SK-N-MC (cell line): ENCODE results near the gene SPATA20.

Experiments
- DNase-seq: peaks from one replicate; pipeline ENCODE4 v3.0.0-alpha.2; 2011; ENCODE audit warnings: low read depth, low spot score
- H3K27ac ChIP-seq: fragments of 200-600 bp; sonication (generic); 2 replicates; pipeline ENCODE4 v1.5.1; 2016; ENCODE audit warnings: mixed run types
- H3K36me3 ChIP-seq: fragments of 200-600 bp; sonication (generic); 2 replicates; pipeline ENCODE4 v1.6.1; 2017; ENCODE audit warnings: antibody characterized with exemption, low read length, mixed read lengths; ENCODE audit not compliant: insufficient read depth
- H3K4me3 ChIP-seq: fragments of 200-600 bp; sonication (generic); 2 replicates; pipeline ENCODE4 v1.5.1; 2016
- H3K9ac ChIP-seq: fragments of 200-600 bp; sonication (generic); 2 replicates; pipeline ENCODE4 v1.8.0; 2017; ENCODE audit warnings: mixed run types, mixed read lengths; ENCODE audit not compliant: insufficient read length
- H3K9me3 ChIP-seq: fragments of 200-600 bp; sonication (generic); 2 replicates; pipeline ENCODE4 v1.6.1; 2017; ENCODE audit warnings: low read depth, mild to moderate bottlenecking, antibody characterized with exemption, low read length, moderate library complexity, mixed read lengths
- EZH2 ChIP-seq: fragments of 200-600 bp; sonication (generic); IDR thresholded peaks from one replicate; pipeline ENCODE4 v1.6.1; 2017; ENCODE audit warnings: antibody characterized with exemption
- FOXP2 ChIP-seq: optimal IDR thresholded peaks from 2 replicates; pipeline ENCODE3; 2011; ENCODE audit warnings: mild to moderate bottlenecking, moderate library complexity; ENCODE audit not compliant: insufficient read depth; ENCODE audit errors: extremely low read length, control extremely low read depth
- POLR2AphosphoS5 ChIP-seq: IDR thresholded peaks from 2 replicates; pipeline ENCODE4 v1.6.1; 2012; ENCODE audit warnings: mild to moderate bottlenecking, low read depth, low read length, borderline replicate concordance

The SPATA20 gene

GRCh38 chr17:50547035-50547735 lies at the start of gene SPATA20:
SPATA20 (plus strand) TSS chr17:50547174; CDS start chr17:50547209, 35 bp downstream.
- Histone ChIP-seq H3K9me3 (no peaks in the 10 kb centered on the region), H3K27ac (no peak within 1 kb of the TSS), H3K36me3 (no peaks in the 10 kb centered on the region), H3K9ac (peak within 1 kb of the TSS; percentile 61), H3K4me3 (peak within 1 kb of the TSS; percentile 79)
- no peak for TF ChIP-seq POLR2AphosphoS5
- no peak for TF ChIP-seq FOXP2
- no peak for TF ChIP-seq EZH2
- no peak for DNase-seq

GRCh38 chr17:50498021-50498874 lies 48.7 kb upstream of the SPATA20 start:
- DNase-seq = no peak
- H3K9me3 ChIP-seq = no peaks in the 10 kb centered on the region
- no peak overlapping the region for H3K9ac ChIP-seq

GRCh38 chr17:50499270-50499669 lies 47.7 kb upstream of the SPATA20 start:
- no peak for DNase-seq
- TF ChIP-seq POLR2AphosphoS5 (no peak), EZH2 (no peak), FOXP2 (no peak)
- Histone ChIP-seq H3K36me3 (no peaks in the 10 kb centered on the region), H3K9me3 (no peaks in the 10 kb centered on the region), H3K27ac (no peak overlapping the region), H3K4me3 (no peak overlapping the region), H3K9ac (no peak overlapping the region)

More at GRCh38 chr17:50498021-50498874, 48.7 kb upstream of the SPATA20 start:
- Histone ChIP-seq H3K36me3 (no peaks in the 10 kb centered on the region), H3K27ac (no peak overlapping the region), H3K4me3 (no peak overlapping the region)
- TF ChIP-seq EZH2 (no peak), POLR2AphosphoS5 (no peak), FOXP2 (no peak)

GRCh38 chr17:50499721-50500120 lies 47.3 kb upstream of the SPATA20 start:
- Histone ChIP-seq H3K4me3 (no peak overlapping the region), H3K9me3 (no peaks in the 10 kb centered on the region), H3K36me3 (no peaks in the 10 kb centered on the region), H3K27ac (no peak overlapping the region), H3K9ac (no peak overlapping the region)
- no peak for DNase-seq
- TF ChIP-seq FOXP2 (no peak), EZH2 (no peak), POLR2AphosphoS5 (no peak)

- TF ChIP-seq EZH2 (no peak), FOXP2 (no peak), POLR2AphosphoS5 (no peak)
- H3K27ac ChIP-seq = no peak overlapping the region
- DNase-seq = no peak
These were observed 45.9 kb upstream of the SPATA20 start for GRCh38 chr17:50501054-50501453.

GRCh38 chr17:50502301-50502990 lies 44.5 kb upstream of the SPATA20 start:
- Histone ChIP-seq H3K9ac (no peak overlapping the region), H3K9me3 (no peaks in the 10 kb centered on the region), H3K36me3 (no peaks in the 10 kb centered on the region), H3K27ac (no peak overlapping the region), H3K4me3 (no peak overlapping the region)
- TF ChIP-seq POLR2AphosphoS5 (no peak), EZH2 (no peak), FOXP2 (no peak)
- no peak for DNase-seq

More at GRCh38 chr17:50501054-50501453, 45.9 kb upstream of the SPATA20 start:
- H3K36me3 ChIP-seq = no peaks in the 10 kb centered on the region
- H3K9me3 ChIP-seq = no peaks in the 10 kb centered on the region
- no peak overlapping the region for H3K4me3 ChIP-seq
- H3K9ac ChIP-seq = no peak overlapping the region

GRCh38 chr17:50505591-50506130 lies 41.3 kb upstream of the SPATA20 start:
- no peak overlapping the region for H3K9ac ChIP-seq
- H3K9me3 ChIP-seq = no peaks in the 10 kb centered on the region
- H3K36me3 ChIP-seq = no peaks in the 10 kb centered on the region
- TF ChIP-seq EZH2 (no peak), POLR2AphosphoS5 (no peak), FOXP2 (no peak)
- DNase-seq = no peak
- no peak overlapping the region for H3K4me3 ChIP-seq
- no peak overlapping the region for H3K27ac ChIP-seq

- H3K9me3 ChIP-seq = no peaks in the 10 kb centered on the region
- no peak for DNase-seq
- no peak for TF ChIP-seq EZH2
- no peak for TF ChIP-seq POLR2AphosphoS5
- no peak for TF ChIP-seq FOXP2
- H3K27ac ChIP-seq = no peak overlapping the region
- no peaks in the 10 kb centered on the region for H3K36me3 ChIP-seq
- no peak overlapping the region for H3K4me3 ChIP-seq
- H3K9ac ChIP-seq = no peak overlapping the region
These were observed 40.7 kb upstream of the SPATA20 start for GRCh38 chr17:50506298-50506697.
